ENCODE data around the gene HMG20A. TPM values are rescaled to one million over a fixed set of nuclear protein-coding genes. Genes with fewer than 3 reads are reported as not detected.

HMG20A gene
- total RNA-seq, 1 donor from 2014 or later: 26.4 TPM

GRCh38 chr15:77528290-77528967, 107.7 kb downstream of the HMG20A start:
- DNase-seq (ENCODE audit: low read depth): no peak
- TF ChIP-seq CTCF (IDR thresholded peaks at IDR 0.05; ENCODE audit: insufficient read depth, low read length, poor library complexity, severe bottlenecking): no peak
- H3K36me3 ChIP-seq (ENCODE audit: control insufficient read depth, insufficient read depth, low read length): no peaks in the 10 kb centered on the region
- no peak overlapping the region for H3K4me3 ChIP-seq (ENCODE audit: low read depth, low read length)
- peaks cover 13% of the 10 kb centered on the region for H3K27me3 ChIP-seq (ENCODE audit: control insufficient read depth, insufficient read depth, low read length)

GRCh38 chr15:77528968-77529319, 108.3 kb downstream of the HMG20A start:
- H3K27me3 ChIP-seq (ENCODE audit: control insufficient read depth, insufficient read depth, low read length): peaks cover 15% of the 10 kb centered on the region
- no peak for TF ChIP-seq CTCF (IDR thresholded peaks at IDR 0.05; ENCODE audit: insufficient read depth, low read length, poor library complexity, severe bottlenecking)
- no peak for DNase-seq (ENCODE audit: low read depth)
- H3K4me3 ChIP-seq (ENCODE audit: low read depth, low read length): no peak overlapping the region
- H3K36me3 ChIP-seq (ENCODE audit: control insufficient read depth, insufficient read depth, low read length): no peaks in the 10 kb centered on the region

GRCh38 chr15:77529394-77530159, 108.9 kb downstream of the HMG20A start:
- H3K4me3 ChIP-seq (ENCODE audit: low read depth, low read length): no peak overlapping the region
- no peak for DNase-seq (ENCODE audit: low read depth)
- H3K27me3 ChIP-seq (ENCODE audit: control insufficient read depth, insufficient read depth, low read length): peaks cover 15% of the 10 kb centered on the region
- no peak for TF ChIP-seq CTCF (IDR thresholded peaks at IDR 0.05; ENCODE audit: insufficient read depth, low read length, poor library complexity, severe bottlenecking)
- no peaks in the 10 kb centered on the region for H3K36me3 ChIP-seq (ENCODE audit: control insufficient read depth, insufficient read depth, low read length)

GRCh38 chr15:77530576-77530975, 109.9 kb downstream of the HMG20A start:
- H3K27me3 ChIP-seq (ENCODE audit: control insufficient read depth, insufficient read depth, low read length): peaks cover 15% of the 10 kb centered on the region
- H3K36me3 ChIP-seq (ENCODE audit: control insufficient read depth, insufficient read depth, low read length): no peaks in the 10 kb centered on the region
- TF ChIP-seq CTCF (IDR thresholded peaks at IDR 0.05; ENCODE audit: insufficient read depth, low read length, poor library complexity, severe bottlenecking): no peak
- no peak for DNase-seq (ENCODE audit: low read depth)
- no peak overlapping the region for H3K4me3 ChIP-seq (ENCODE audit: low read depth, low read length)

GRCh38 chr15:77531191-77532000, 110.7 kb downstream of the HMG20A start:
- no peak for TF ChIP-seq CTCF (IDR thresholded peaks at IDR 0.05; ENCODE audit: insufficient read depth, low read length, poor library complexity, severe bottlenecking)
- no peaks in the 10 kb centered on the region for H3K36me3 ChIP-seq (ENCODE audit: control insufficient read depth, insufficient read depth, low read length)

More at GRCh38 chr15:77531191-77532000, 110.7 kb downstream of the HMG20A start:
- no peak for DNase-seq (ENCODE audit: low read depth)
- H3K4me3 ChIP-seq (ENCODE audit: low read depth, low read length): no peak overlapping the region
- H3K27me3 ChIP-seq (ENCODE audit: control insufficient read depth, insufficient read depth, low read length): peaks cover 15% of the 10 kb centered on the region

Measured in kidney epithelial cell (primary cell).